A549 (cell line): Measurements from ENCODE around the gene AK1. TPM values are rescaled to one million over a fixed set of nuclear protein-coding genes. Genes with fewer than 3 reads are reported as not detected.
A peak's percentile ranks its signal among the peaks of the same experiment; 100 is the strongest.

Experiments
- ATAC-seq, 2 experiments: fragments of 200-7000 bp in 1 of 2; fragments of >200 bp in 1 of 2; cut with Nextera tagmentation in 1 of 2; cut with Tn5 transposase in 1 of 2; 3 replicates each; pipeline versions ENCODE4 v1.8.0 to v1.9.1; 2018 to 2020; ENCODE audit warnings: mild to moderate bottlenecking in 1 of 2, moderate library complexity in 1 of 2
- CTCF ChIA-PET: fragments of 300-600 bp; sonication (Branson Sonifier 250); formaldehyde crosslinking; extraction: SDS; loops from one replicate; lab custom pipeline; 2021; ENCODE audit warnings: antibody characterized with exemption, inconsistent platforms; lab: Yijun Ruan, JAX
- POLR2A ChIA-PET: fragments of 350-600 bp; formaldehyde crosslinking; extraction: SDS; loops from one replicate; lab custom pipeline; 2021; ENCODE audit warnings: antibody characterized with exemption, inconsistent platforms; lab: Yijun Ruan, JAX
- DNase-seq, 2 experiments: peaks; one replicate each; pipeline versions ENCODE4 v3.0.0 to v3.0.0-alpha.2; 2011 to 2016; ENCODE audit warnings: low read depth in 1 of 2, low spot score in 1 of 2
- FAIRE-seq: peaks from 2 replicates; lab custom pipeline; 2011; peaks lifted over from hg19 to GRCh38; lab: Jason Lieb, UNC
- H3K27ac ChIP-seq, 2 experiments: fragments of >200 bp; sonication (Bioruptor Twin); formaldehyde crosslinking; 3 replicates each; pipeline ENCODE4 v1.5.1; 2016 to 2017
- H3K4me1 ChIP-seq: fragments of >200 bp; sonication (Bioruptor Twin); formaldehyde crosslinking; 3 replicates; pipeline ENCODE4 v1.6.1; 2016
- H3K4me2 ChIP-seq: fragments of >200 bp; sonication (Bioruptor Twin); formaldehyde crosslinking; 3 replicates; pipeline ENCODE4 v1.6.1; 2016
- H3K4me3 ChIP-seq: fragments of >200 bp; sonication (Bioruptor Twin); formaldehyde crosslinking; 3 replicates; pipeline ENCODE4 v1.5.1; 2016
- H3K9me3 ChIP-seq: fragments of >200 bp; sonication (Bioruptor Twin); formaldehyde crosslinking; 3 replicates; pipeline ENCODE4 v1.6.1; 2016
- BCL3 ChIP-seq: fragments of >200 bp; sonication (Bioruptor Twin); formaldehyde crosslinking; IDR thresholded peaks from 3 replicates; pipeline ENCODE4 v1.6.1; 2016
- CBX2 ChIP-seq: fragments of 200-600 bp; sonication (generic); IDR thresholded peaks from 2 replicates; pipeline ENCODE4 v1.6.1; 2016; ENCODE audit warnings: low read depth, mild to moderate bottlenecking, borderline replicate concordance
- CBX8 ChIP-seq: fragments of 200-600 bp; sonication (generic); IDR thresholded peaks from 2 replicates; pipeline ENCODE4 v1.6.1; 2016
- CEBPB ChIP-seq, 2 experiments: fragments of >200 bp in 1 of 2; sonication (Bioruptor Twin) in 1 of 2; formaldehyde crosslinking in 1 of 2; IDR thresholded peaks; 2 replicates each; pipeline ENCODE4 v1.6.1; 2012 to 2016
- CHD4 ChIP-seq: fragments of 200-600 bp; sonication (generic); IDR thresholded peaks from 2 replicates; pipeline ENCODE4 v1.6.1; 2016; ENCODE audit warnings: antibody characterized with exemption, mild to moderate bottlenecking, borderline replicate concordance
- EHF ChIP-seq: fragments of 250-450 bp; sonication (Bioruptor Pico); IDR thresholded peaks from 2 replicates; pipeline ENCODE4 v1.5.0; 2020; ENCODE audit warnings: mild to moderate bottlenecking
- EHMT2 ChIP-seq: fragments of 200-600 bp; sonication (generic); IDR thresholded peaks from 2 replicates; pipeline ENCODE4 v1.6.1; 2016; ENCODE audit warnings: antibody characterized with exemption, low read depth, mild to moderate bottlenecking, moderate library complexity
- GATA3 ChIP-seq: IDR thresholded peaks from 2 replicates; pipeline ENCODE4 v1.6.1; 2012; ENCODE audit warnings: borderline replicate concordance
- HDAC2 ChIP-seq: fragments of 200-600 bp; sonication (generic); IDR thresholded peaks from 2 replicates; pipeline ENCODE4 v1.6.1; 2016
- HEYL ChIP-seq: fragments of 250-450 bp; sonication (Bioruptor Pico); IDR thresholded peaks from 2 replicates; pipeline ENCODE4 v1.8.0; 2021; ENCODE audit warnings: mild to moderate bottlenecking, moderate library complexity
- HMGXB4 ChIP-seq: fragments of 250-450 bp; sonication (Bioruptor Pico); IDR thresholded peaks from 2 replicates; pipeline ENCODE4 v1.5.0; 2021; ENCODE audit warnings: mild to moderate bottlenecking, moderate library complexity, borderline replicate concordance
- HOXA7 ChIP-seq: fragments of 250-450 bp; sonication (Bioruptor Pico); IDR thresholded peaks from 2 replicates; pipeline ENCODE4 v1.5.0; 2020; ENCODE audit warnings: mild to moderate bottlenecking, moderate library complexity
- HOXB13 ChIP-seq: fragments of 250-450 bp; sonication (Bioruptor Pico); IDR thresholded peaks from 2 replicates; pipeline ENCODE4 v1.5.0; 2020; ENCODE audit warnings: low read depth, mild to moderate bottlenecking, moderate library complexity
- JUN ChIP-seq, 2 experiments: fragments of >200 bp; sonication (Bioruptor Twin); formaldehyde crosslinking; IDR thresholded peaks; 2 replicates in 1 of 2; 3 replicates in 1 of 2; pipeline ENCODE4 v1.6.1; 2016 to 2017
- JUNB ChIP-seq: fragments of >200 bp; sonication (Bioruptor Twin); formaldehyde crosslinking; IDR thresholded peaks from 2 replicates; pipeline ENCODE4 v1.6.1; 2016
- KDM1A ChIP-seq: fragments of 200-600 bp; sonication (generic); IDR thresholded peaks from 2 replicates; pipeline ENCODE4 v1.6.1; 2016; ENCODE audit warnings: low read depth, mild to moderate bottlenecking
- MAX ChIP-seq: IDR thresholded peaks from 2 replicates; pipeline ENCODE4 v1.6.1; 2012
- MAZ ChIP-seq: fragments of 150-350 bp; IDR thresholded peaks from 2 replicates; pipeline ENCODE4 v1.6.1; 2014; ENCODE audit warnings: antibody characterized with exemption, low read depth, low read length, borderline replicate concordance
- RAD21 ChIP-seq, 2 experiments: fragments of >200 bp in 1 of 2; sonication (Bioruptor Twin) in 1 of 2; formaldehyde crosslinking in 1 of 2; IDR thresholded peaks in 1 of 2; conservative IDR thresholded peaks in 1 of 2; 2 replicates in 1 of 2; 3 replicates in 1 of 2; pipeline ENCODE4 v1.6.1; 2012 to 2018; ENCODE audit warnings: inconsistent platforms in 1 of 2
- RFX5 ChIP-seq: fragments of 450-650 bp; IDR thresholded peaks from 2 replicates; pipeline ENCODE4 v1.7.1; 2014; ENCODE audit warnings: antibody characterized with exemption, mild to moderate bottlenecking, moderate library complexity
- RNF2 ChIP-seq: fragments of 200-600 bp; sonication (generic); IDR thresholded peaks from 2 replicates; pipeline ENCODE4 v1.6.1; 2016; ENCODE audit warnings: low read depth, mild to moderate bottlenecking, antibody characterized with exemption, moderate library complexity, borderline replicate concordance
- SMC3 ChIP-seq: fragments of >200 bp; sonication (Bioruptor Twin); formaldehyde crosslinking; IDR thresholded peaks from 3 replicates; pipeline ENCODE4 v1.6.1; 2018; ENCODE audit warnings: inconsistent platforms
- TFCP2L1 ChIP-seq: fragments of 250-450 bp; sonication (Bioruptor Pico); IDR thresholded peaks from 2 replicates; pipeline ENCODE4 v1.5.0; 2021; ENCODE audit warnings: mild to moderate bottlenecking
- TP53 ChIP-seq: fragments of 250-450 bp; sonication (Bioruptor Pico); IDR thresholded peaks from 2 replicates; pipeline ENCODE4 v1.5.0; 2021; ENCODE audit warnings: mild to moderate bottlenecking, moderate library complexity
- ZSCAN20 ChIP-seq: fragments of 250-450 bp; sonication (Bioruptor Pico); IDR thresholded peaks from 2 replicates; pipeline ENCODE4 v1.8.0; 2022; ENCODE audit warnings: mild to moderate bottlenecking, moderate library complexity
- WGBS: methylation state at CpG from one replicate; pipeline ENCODE4 v1.1.6; 2017; ENCODE audit errors: missing lambda C conversion rate; 5-methylcytosine and 5-hydroxymethylcytosine counted together
- polyA plus RNA-seq, 4 experiments: library from polyadenylated mRNA; depleted of rRNA in 3 of 4; stranded (reverse); fragments of >200 nt; fragmentation: RNase III in 1 of 4; extraction: RNeasy Plus Mini Kit Qiagen cat#74134 plus additional on column Dnase treatment in 1 of 4; gene quantifications; 2 replicates in 3 of 4; 3 replicates in 1 of 4; pipeline ENCODE4 v1.2.3, GENCODE V29; 2011 to 2017

The AK1 gene
- polyA plus RNA-seq, 2 of the 4 experiments (the other 2 are of a cell fraction) = 30.0 to 31.9 TPM

GRCh38 chr9:127874301-127875221 is 2.9 kb downstream of the AK1 start:
- ChIA-PET POLR2A (no interaction called here), CTCF (interaction anchor here (0.7 to 13.7 kb wide), 11 partner anchors 8 to 285 kb away, joined by 3 to 117 read pairs (median 3); partner anchors contain the start of gene TOR2A)
- no peak overlapping the region for H3K4me3 ChIP-seq
- H3K4me1 ChIP-seq = peaks cover 39% of the 10 kb centered on the region
- DNase-seq (no peak), FAIRE-seq (no peak)
- TF ChIP-seq GATA3 = no peak
- no peak for TF ChIP-seq EHMT2
- no peak for TF ChIP-seq MAZ
- TF ChIP-seq HEYL (CRISPR knock-in tag) = no peak
- TF ChIP-seq TFCP2L1 (CRISPR knock-in tag) = no peak
- no peak for TF ChIP-seq EHF
- no peak for TF ChIP-seq ZSCAN20 (CRISPR knock-in tag)
- no peak for TF ChIP-seq HOXB13
- no peak for TF ChIP-seq JUNB
- no peak for TF ChIP-seq KDM1A
- TF ChIP-seq JUN (IDR thresholded peaks at IDR 0.05) = no peak
- no peak for TF ChIP-seq CBX2
- no peak for TF ChIP-seq CBX8
- TF ChIP-seq CEBPB (IDR thresholded peaks at IDR 0.05) = no peak
- no peak for TF ChIP-seq BCL3
- TF ChIP-seq RNF2 = no peak
- TF ChIP-seq MAX = no peak
- TF ChIP-seq HDAC2 = no peak
- TF ChIP-seq SMC3 = no peak
- TF ChIP-seq, all 56 proteins: peak for 0
- 76% methylated on average over 17 of the region's 19 CpGs for WGBS
- Histone ChIP-seq H3K4me2 (peak overlapping the region; percentile 22; the same call in 1 of the 3 replicates), H3K27ac (peak overlapping the region in 1 of 2 experiments; percentile 29; a peak in 3 of 6 replicates), H3K9me3 (no peaks in the 10 kb centered on the region)
- no peak for ATAC-seq

- H3K4me1 ChIP-seq = peaks cover 39% of the 10 kb centered on the region
- CTCF ChIA-PET = interaction anchor here (0.7 to 13.7 kb wide), 12 partner anchors 9 to 284 kb away, joined by 3 to 117 read pairs (median 3); partner anchors contain the start of genes CDK9 and TOR2A
- FAIRE-seq = no peak
These were observed 3.6 kb downstream of the AK1 start for GRCh38 chr9:127873886-127874285.

More at GRCh38 chr9:127873886-127874285, 3.6 kb downstream of the AK1 start:
- POLR2A ChIA-PET = no interaction called here
- 83% methylated on average over 5 of the region's 10 CpGs for WGBS
- H3K4me2 ChIP-seq = peak overlapping the region; percentile 22; the same call in 1 of the 3 replicates
- no peaks in the 10 kb centered on the region for H3K9me3 ChIP-seq
- no peak overlapping the region for H3K4me3 ChIP-seq
- DNase-seq (no peak), ATAC-seq (no peak)
- TF ChIP-seq CBX2 (no peak), HMGXB4 (CRISPR knock-in tag) (no peak), HOXA7 (no peak), RNF2 (no peak), ZSCAN20 (CRISPR knock-in tag) (no peak), CHD4 (no peak), RFX5 (no peak), RAD21 (conservative IDR thresholded peaks at IDR 0.05 in 1 of 2, IDR thresholded peaks at IDR 0.05 in 1 of 2) (no peak), TP53 (CRISPR knock-in tag) (no peak), JUN (IDR thresholded peaks at IDR 0.05) (no peak)
- peak overlapping the region in 1 of 2 experiments; percentile 29; a peak in 2 of 6 replicates for H3K27ac ChIP-seq
